ENCODE results near the gene FGD3.

The FGD3 gene

GRCh38 chr9:93033531-93033930 is 86.2 kb downstream of the FGD3 start:
- in situ Hi-C loops (cut with HindIII; ENCODE audit: low sequenced_read_pairs), result no loop called here
- H3K4me3 ChIP-seq (ENCODE audit: low read depth, low read length), result no peak overlapping the region
- TF ChIP-seq CTCF (IDR thresholded peaks at IDR 0.05; ENCODE audit: low read depth, low read length, missing control alignments), result no peak
- DNase-seq (ENCODE audit: low read depth), result no peak

- in situ Hi-C loops (cut with HindIII; ENCODE audit: low sequenced_read_pairs), result no loop called here
- no peak overlapping the region for H3K4me3 ChIP-seq (ENCODE audit: low read depth, low read length)
- TF ChIP-seq CTCF (IDR thresholded peaks at IDR 0.05; ENCODE audit: low read depth, low read length, missing control alignments), result no peak
- DNase-seq (ENCODE audit: low read depth), result no peak
Observed at GRCh38 chr9:93035106-93035660, 87.9 kb downstream of the FGD3 start.

DNA sequence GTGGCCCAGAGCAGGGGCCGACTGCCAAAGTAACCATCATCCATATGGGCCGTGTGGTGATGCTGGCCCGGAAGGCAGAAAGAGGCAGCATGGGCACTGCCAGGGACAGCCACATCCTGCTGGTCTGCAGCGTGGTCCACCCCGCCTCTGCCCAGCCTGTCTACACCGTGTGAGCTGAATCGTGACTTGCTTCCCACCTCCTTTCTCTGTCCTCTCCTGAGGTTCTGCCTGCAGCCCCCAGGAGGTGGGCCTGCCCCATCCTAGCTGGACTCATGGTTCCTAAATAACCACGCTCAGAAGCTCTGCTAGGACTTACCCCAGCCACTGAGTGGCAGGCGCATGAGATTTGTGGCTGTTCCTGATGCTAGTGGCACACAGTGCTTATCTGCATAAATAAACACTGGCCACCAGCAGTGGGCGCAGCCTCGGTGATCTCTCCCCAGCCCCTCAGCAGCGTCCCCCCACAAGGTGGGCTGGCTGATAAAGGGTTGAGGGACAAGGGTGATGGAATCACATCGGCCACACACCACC is 88.6 kb downstream of the FGD3 start:
- DNase-seq (ENCODE audit: low read depth), result no peak
- in situ Hi-C loops (cut with HindIII; ENCODE audit: low sequenced_read_pairs), result no loop called here
- TF ChIP-seq CTCF (IDR thresholded peaks at IDR 0.05; ENCODE audit: low read depth, low read length, missing control alignments), result no peak
- H3K4me3 ChIP-seq (ENCODE audit: low read depth, low read length), result no peak overlapping the region

DNA sequence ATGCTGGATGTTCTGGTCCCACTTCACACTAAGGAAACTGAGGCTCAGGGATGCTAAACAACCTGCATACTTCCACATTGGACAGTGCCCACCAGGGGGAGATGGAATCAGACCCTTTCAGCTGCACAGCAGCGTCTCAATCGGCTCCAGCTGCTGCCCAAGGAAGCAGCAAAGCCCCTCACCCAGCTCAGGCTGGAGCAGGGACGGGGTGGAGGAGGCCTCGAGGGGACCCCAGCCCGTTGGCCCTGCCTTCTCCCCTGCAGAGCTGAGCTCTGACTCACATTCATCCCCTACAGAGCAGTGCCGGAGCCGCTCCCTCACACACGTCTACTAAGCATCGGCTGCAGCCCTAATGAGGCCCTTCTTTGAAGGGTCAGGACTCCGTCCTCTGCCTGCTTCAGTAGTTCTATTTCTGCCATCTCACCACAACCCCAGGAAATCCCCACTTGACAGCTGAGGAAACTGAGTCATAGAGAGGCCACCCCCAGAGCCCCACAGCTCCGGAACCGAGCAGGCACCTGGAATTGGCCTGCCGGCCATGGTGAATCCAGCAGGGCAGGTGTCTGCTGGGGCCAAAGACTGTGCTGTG is 89.7 kb downstream of the FGD3 start:
- no peak overlapping the region for H3K4me3 ChIP-seq (ENCODE audit: low read depth, low read length)
- TF ChIP-seq CTCF (IDR thresholded peaks at IDR 0.05; ENCODE audit: low read depth, low read length, missing control alignments), result peak; percentile 33
- in situ Hi-C loops (cut with HindIII; ENCODE audit: low sequenced_read_pairs), result no loop called here
- no peak for DNase-seq (ENCODE audit: low read depth)

DNA sequence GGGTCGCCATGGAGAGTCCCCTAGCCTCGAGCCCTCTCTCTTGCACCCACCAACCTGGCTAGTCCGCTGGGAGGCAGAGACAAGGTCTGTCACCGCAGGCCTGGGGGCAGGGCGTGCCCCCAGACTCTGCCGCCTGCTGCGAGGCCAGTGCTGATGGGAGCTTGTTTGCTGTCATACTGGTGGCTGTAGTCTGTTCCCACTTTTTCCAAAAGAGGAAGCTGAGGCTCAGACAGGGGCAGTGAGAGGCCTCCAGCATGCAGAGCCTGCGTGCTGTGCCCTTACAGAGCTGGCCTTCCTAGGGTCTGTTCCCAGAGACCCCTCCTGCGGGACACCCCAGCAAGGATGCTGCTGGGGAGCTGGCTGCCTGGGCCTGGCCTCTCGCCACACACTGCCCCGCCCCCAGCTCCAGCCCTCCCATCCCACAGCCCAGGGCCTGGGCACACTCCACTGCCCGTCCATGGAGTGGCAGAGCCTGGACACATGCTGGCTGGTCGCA is 90.2 kb downstream of the FGD3 start:
- in situ Hi-C loops (cut with HindIII; ENCODE audit: low sequenced_read_pairs), result no loop called here
- DNase-seq (ENCODE audit: low read depth), result no peak
- no peak overlapping the region for H3K4me3 ChIP-seq (ENCODE audit: low read depth, low read length)
- no peak for TF ChIP-seq CTCF (IDR thresholded peaks at IDR 0.05; ENCODE audit: low read depth, low read length, missing control alignments)

GRCh38 chr9:93038918-93039317 is 91.6 kb downstream of the FGD3 start:
- no peak for TF ChIP-seq CTCF (IDR thresholded peaks at IDR 0.05; ENCODE audit: low read depth, low read length, missing control alignments)
- no peak overlapping the region for H3K4me3 ChIP-seq (ENCODE audit: low read depth, low read length)
- in situ Hi-C loops (cut with HindIII; ENCODE audit: low sequenced_read_pairs), result no loop called here
- no peak for DNase-seq (ENCODE audit: low read depth)
